ENCODE measurements around the gene ATP6V1G3.

- no peak for TF ChIP-seq CTCF (IDR thresholded peaks at IDR 0.05; ENCODE audit: insufficient read depth, low read length, poor library complexity, severe bottlenecking)
- no peak for TF ChIP-seq EZH2phosphoT487 (conservative IDR thresholded peaks at IDR 0.05; ENCODE audit: low read length)
These were observed 46.3 kb downstream of the ATP6V1G3 start for GRCh38 chr1:198494139-198494538.

Data from SU-DHL-6 (cell line).